ENCODE results near the gene LCN12.

The LCN12 gene

GRCh38 chr9:136927343-136928271 lies 24.5 kb upstream of the LCN12 start:
- no peak for DNase-seq (ENCODE audit: low read depth)

GRCh38 chr9:136928591-136928990 lies 23.5 kb upstream of the LCN12 start:
- DNase-seq (ENCODE audit: low read depth): no peak

GRCh38 chr9:136930014-136930413 lies 22.1 kb upstream of the LCN12 start:
- no peak for DNase-seq (ENCODE audit: low read depth)

- no peak for DNase-seq (ENCODE audit: low read depth)
These were observed 20.4 kb upstream of the LCN12 start for GRCh38 chr9:136931611-136932130.

- no peak for DNase-seq (ENCODE audit: low read depth)
These were observed 17.8 kb upstream of the LCN12 start for GRCh38 chr9:136934277-136934676.

GRCh38 chr9:136935651-136936050 lies 16.4 kb upstream of the LCN12 start:
- DNase-seq (ENCODE audit: low read depth): no peak

GRCh38 chr9:136936645-136937170 lies 15.4 kb upstream of the LCN12 start:
- DNase-seq (ENCODE audit: low read depth): no peak

- no peak for DNase-seq (ENCODE audit: low read depth)
These were observed 14.7 kb upstream of the LCN12 start for GRCh38 chr9:136937186-136938001.

GRCh38 chr9:136939431-136939995 lies 12.6 kb upstream of the LCN12 start:
- DNase-seq (ENCODE audit: low read depth): no peak

GRCh38 chr9:136939996-136940525 lies 12.0 kb upstream of the LCN12 start:
- DNase-seq (ENCODE audit: low read depth): no peak

GRCh38 chr9:136940526-136941230 lies 11.4 kb upstream of the LCN12 start:
- no peak for DNase-seq (ENCODE audit: low read depth)

GRCh38 chr9:136941231-136942111 lies 10.6 kb upstream of the LCN12 start:
- no peak for DNase-seq (ENCODE audit: low read depth)

- no peak for DNase-seq (ENCODE audit: low read depth)
These were observed 9.8 kb upstream of the LCN12 start for GRCh38 chr9:136942112-136942880.

- no peak for DNase-seq (ENCODE audit: low read depth)
These were observed 9.2 kb upstream of the LCN12 start for GRCh38 chr9:136942881-136943230.

- DNase-seq (ENCODE audit: low read depth): no peak
These were observed 8.5 kb upstream of the LCN12 start for GRCh38 chr9:136943291-136944211.

- no peak for DNase-seq (ENCODE audit: low read depth)
These were observed 7.9 kb upstream of the LCN12 start for GRCh38 chr9:136944212-136944518.

- peak; percentile 93 for DNase-seq (ENCODE audit: low read depth)
These were observed 7.3 kb upstream of the LCN12 start, which contains the start of the genes C8G and FBXW5 for GRCh38 chr9:136944519-136945332. TSS of gene C8G (plus strand) at chr9:136945243. CDS start at chr9:136945321, 78 bp downstream. TSS of gene FBXW5 (minus strand) at chr9:136944738. CDS start at chr9:136944083, 655 bp downstream.

Measured in activated T-cell treated with anti-CD3 and anti-CD28 coated beads for 24 hours (primary cell).